ENCODE results near the gene RNF26.

Gene RNF26

DNA sequence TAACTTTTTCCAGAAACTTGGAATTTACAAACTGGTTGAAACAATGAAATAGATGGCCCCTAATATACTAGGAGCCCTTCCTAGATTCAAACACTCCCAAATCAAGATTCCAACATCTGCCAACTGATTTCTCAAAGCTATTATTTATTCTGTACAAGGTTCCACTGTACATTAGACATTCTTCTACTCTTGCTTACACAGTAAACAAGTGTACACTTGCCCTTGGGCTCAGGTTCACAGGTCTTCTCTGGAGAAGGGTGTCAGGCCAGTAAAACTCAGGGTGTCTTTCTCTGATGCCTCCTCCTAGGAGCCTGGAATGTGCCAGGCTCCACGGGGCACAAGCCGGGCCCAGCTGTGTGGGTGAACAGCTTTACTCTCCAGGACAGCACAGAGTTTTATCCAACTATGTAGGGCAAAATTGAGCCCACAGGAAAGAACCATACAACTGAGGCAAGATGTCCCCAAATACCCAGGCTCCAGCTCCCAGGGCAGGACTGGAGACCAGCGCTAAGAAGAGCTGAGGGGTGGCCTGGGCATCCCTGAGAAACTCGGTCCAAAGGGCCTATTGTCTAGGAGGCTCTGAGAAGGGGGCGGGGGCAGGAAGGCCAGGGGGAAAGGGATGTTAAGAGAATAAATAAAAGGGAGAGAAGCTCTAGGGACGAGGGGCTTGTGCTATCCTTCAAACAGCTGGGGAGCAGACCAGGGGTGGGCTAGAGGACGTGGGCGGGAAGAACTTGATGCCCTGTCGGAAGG, 20.9 kb downstream of the RNF26 start:
- no peak for DNase-seq (ENCODE audit: low read depth in 2 of 2)

GRCh38 chr11:119356349-119357031, 22.2 kb downstream of the RNF26 start:
- peak in 1 of 2 donors; percentile 50 for DNase-seq (ENCODE audit: low read depth in 2 of 2)

DNA sequence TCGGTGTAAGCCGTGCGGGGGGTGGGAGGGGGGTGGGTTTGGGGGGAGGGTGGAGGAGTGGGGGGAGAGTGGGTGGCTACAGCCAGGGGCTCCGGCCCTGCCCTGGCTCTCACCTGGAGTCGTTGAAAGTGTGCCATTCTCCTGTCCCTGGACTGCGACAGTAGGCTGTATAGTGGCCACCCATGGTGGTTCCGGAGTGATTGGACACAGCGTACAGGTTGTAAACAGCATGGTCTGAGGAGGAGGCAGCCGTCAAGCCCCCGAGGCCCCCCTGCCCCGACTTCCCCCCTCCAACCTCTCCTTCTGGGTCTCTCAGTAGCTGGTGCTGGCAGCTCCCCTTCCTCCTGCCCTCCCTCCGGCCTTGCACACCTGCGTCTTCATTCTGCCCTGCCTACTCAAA, 22.7 kb downstream of the RNF26 start:
- DNase-seq (ENCODE audit: low read depth in 2 of 2), result no peak

DNA sequence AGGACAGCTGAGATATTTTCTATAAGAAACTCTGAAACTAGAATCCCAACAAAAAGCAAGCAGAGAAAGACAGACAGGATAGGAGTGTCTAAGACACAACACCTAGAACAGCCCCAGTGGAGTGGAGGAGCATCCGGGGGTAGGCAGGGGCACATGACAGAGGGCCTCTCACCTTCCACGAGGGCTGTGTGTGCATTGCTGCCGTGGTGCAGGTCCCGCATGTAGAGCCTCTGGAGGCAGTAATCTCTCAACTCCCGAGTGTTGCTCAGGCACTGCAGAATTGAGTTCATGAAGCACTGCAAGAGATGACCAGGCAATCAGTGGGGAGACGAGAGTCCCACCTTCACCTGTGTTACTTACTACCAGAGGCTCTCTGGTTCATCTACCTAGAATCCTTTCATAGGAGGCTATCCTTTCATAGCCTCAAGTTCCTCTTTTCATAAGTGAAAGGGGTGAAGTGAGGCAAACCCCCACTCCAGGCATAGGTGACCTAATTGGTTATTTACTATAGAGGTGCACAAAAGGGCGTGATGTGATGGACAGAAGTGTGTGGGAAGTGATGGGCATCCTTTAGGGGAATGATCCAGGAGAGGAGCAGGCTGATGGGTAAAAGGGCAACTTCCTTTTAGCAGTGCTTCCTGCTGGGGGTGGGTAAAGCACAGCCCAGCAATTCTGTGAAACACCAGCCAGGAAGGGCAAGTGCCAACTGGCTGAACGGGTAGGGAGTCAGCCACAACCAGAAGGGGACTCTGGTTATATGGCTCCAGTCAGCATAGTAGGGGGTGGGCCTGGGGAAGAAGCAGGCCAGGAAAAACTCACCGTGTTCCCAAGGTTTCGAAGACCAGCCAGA, 25.3 kb downstream of the RNF26 start:
- DNase-seq (ENCODE audit: low read depth in 2 of 2), result no peak

DNA sequence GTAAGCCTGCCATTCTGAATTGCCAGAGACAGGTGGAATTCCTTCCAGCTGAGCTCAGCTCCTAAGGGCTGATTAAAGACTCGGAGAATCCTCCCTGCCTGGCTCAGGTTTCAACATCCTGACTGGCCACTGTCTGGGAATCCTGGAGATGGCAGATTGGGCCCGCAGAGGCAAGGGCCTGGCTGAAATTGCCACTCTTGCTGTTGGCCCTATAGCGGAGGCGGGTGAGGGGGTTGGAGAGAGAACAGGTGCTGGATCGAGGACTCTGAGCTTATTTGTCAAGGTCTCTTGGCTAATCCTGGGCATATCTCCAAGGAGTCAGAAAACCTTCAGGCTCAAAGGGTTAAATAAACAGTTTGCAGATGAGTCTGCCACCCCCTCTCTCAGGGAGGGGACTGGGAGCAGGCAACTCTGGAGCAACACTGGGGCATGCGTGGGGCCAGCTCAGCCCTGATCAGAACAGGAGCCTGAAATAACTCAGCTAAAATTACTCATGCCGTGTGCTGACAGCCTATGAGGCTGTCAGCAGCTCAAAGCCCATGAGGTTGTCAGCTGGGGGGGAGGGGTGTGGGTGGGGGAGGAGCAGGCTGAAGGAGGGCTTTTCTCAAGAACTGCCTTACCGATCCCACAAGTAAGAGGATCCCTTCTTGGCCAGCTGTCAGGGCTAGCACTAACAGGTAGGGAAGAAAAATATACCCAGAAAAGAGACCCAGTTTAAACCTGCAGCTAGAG, 26.9 kb downstream of the RNF26 start:
- no peak for DNase-seq (ENCODE audit: low read depth in 2 of 2)

- DNase-seq (ENCODE audit: low read depth in 2 of 2), result no peak
Measured at GRCh38 chr11:119361941-119362725, 27.8 kb downstream of the RNF26 start.

DNA sequence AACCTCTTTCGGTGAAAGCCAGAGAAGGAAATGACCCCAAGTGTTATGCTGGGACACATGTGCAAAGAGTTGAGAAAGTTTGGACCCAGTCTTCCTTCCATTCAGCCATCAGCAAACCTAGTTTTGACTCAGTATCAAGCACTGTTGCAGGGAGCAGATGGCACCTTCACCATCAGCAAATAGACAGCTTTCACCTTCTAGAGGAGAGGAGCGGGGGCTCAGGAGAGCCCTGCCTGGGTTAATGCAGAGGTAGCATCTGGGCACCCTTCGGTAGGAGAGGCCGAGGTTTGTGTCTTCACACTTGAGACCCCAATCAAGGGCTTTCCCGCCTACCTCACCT, 28.4 kb downstream of the RNF26 start:
- no peak for DNase-seq (ENCODE audit: low read depth in 2 of 2)

DNA sequence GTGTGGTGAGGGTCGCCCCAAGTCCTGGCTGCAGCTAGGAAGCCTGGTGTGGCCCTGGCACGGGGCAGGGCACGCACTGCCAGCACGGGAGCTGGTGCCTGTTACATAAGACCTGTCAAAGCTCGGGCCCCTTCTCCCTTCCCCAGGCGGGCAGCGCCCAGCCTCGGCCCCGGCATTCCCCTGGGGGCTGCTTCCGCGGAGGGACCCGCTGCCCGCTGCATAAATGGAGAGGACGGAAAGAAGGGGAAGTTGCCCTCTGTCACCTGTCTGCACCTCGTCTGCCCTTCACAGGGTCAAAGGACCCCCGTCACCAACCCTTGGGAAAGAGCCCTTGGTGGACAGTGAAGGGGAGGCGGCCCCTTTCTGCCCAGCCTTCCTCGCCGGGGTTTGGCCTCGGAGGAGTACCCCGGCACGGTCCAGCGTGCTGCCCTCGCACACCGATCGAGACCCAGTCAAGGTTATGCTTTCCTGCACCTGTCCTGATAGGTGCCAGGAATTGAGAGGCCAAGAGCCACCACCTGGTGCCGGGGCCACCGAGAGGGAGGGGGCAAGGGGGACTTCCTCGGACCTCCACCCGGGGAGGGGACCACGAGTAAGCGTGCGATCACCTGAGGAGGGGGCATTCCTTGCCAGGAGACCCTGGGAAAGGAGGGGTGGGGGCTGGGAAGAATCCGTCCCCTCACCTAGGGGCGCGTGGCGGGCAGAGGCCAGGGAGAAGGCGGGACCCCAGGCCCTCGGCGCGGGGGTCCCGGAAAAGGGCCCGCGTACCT, 28.9 kb downstream of the RNF26 start:
- DNase-seq (ENCODE audit: low read depth in 2 of 2), result no peak

DNA sequence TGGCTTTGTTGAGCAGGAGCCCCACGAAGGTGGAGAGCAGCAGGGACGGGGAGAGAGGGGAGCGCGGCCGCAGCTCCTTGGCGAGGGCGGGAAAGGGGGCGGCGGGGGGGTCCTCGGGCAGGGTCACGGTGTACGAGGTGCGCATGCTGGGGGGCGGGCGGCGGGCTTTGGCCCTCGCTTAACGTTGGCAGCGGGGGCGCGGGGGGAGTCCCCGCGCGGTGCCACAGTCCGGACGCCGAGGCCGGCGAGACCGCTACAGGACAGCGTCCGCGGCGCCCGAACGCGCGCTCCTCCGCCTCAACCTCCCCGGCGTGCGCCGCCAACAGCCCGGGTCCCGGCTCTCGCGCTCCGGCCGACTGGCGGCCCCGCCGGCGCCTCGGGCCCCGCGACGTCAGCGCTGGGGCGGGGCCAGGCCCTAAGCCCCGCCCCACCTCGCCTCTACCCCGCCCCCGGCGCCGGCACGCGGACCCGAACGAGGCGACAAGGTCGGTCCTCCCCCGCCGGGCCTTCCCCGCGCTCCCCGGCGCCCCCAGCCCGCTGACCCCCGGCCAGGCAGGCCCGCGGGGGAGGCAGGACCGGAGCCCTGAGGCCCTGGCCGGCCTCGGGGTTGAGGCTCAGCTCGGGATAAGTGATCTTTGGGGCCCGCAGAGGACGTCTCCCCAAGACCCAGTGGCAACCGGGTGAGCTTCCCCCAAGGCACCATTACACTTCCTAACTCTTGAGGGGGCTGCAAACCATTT, 29.7 kb downstream of the RNF26 start:
- peak in 1 of 2 donors; percentile 41 for DNase-seq (ENCODE audit: low read depth in 2 of 2)

GRCh38 chr11:119365071-119365591, 30.8 kb downstream of the RNF26 start:
- no peak for DNase-seq (ENCODE audit: low read depth in 2 of 2)

- DNase-seq (ENCODE audit: low read depth in 2 of 2), result no peak
Measured at GRCh38 chr11:119366690-119367620, 32.6 kb downstream of the RNF26 start.

DNA sequence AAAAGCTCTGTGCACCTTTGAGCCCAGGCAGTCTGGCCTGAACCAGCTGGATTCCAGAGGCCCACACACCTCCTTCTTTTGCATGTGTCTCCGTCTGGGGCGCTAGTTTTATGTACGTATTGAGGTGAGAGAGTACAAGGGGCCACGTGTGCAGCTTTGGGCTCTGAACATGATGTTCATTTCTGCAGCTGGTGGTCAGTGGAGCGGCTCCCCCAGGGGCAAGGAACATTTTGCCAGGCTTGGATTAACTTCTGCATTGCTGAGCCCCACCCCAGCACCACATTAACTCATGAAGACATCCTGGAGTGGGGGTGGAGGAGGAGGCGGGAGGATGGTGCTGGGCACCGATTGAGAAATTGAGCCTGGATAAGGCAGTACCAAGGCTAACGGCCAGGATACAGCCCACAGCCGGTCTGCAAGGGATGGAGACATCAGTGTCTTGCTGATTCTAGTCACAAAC, 33.4 kb downstream of the RNF26 start:
- no peak for DNase-seq (ENCODE audit: low read depth in 2 of 2)

DNA sequence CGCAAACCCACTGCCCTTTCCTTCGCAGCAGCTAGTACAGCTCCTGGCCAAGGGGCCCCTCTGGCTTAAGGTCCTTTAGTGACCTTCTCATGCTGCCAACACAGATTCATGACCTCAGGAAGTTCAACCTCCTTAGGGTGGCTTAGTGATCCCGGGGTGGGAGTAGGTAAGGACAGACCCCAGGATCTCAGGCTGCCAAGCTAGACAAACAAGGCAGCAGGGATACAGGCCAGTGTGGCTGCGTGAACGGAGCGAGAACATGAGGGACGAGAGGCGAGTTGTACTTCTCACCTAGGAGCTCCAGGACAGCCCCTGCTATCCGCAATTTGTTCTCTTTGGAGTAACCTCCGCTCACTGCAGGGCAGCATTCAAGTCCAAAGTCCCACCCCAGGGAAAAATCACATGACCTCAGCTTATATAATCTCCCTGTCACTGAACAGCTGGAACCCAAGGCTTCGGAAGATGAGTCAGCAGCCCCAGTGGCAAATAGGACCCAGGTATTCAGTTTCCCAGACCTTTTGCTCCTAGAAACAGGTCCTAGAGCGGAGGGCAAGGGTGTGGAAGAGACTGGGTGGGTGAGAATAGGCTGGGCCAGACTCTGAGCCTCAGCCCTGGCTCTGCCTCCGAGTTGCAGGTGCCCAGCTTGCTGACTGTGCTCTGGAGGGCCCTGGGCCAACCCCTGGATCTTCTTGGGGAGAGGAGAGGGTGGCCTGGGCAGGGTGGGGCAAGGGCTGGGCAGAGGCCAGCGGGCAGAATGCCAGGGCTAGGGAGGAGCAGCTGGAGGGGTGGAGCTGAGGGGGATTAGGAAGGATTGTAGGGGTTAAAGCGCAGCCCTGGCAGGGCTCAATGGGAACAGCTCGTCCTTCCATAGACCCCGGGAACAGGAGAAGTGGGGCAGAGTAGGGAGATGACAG, 34.1 kb downstream of the RNF26 start:
- no peak for DNase-seq (ENCODE audit: low read depth in 2 of 2)

- no peak for DNase-seq (ENCODE audit: low read depth in 2 of 2)
Measured at GRCh38 chr11:119369132-119369925, 35.0 kb downstream of the RNF26 start.

DNA sequence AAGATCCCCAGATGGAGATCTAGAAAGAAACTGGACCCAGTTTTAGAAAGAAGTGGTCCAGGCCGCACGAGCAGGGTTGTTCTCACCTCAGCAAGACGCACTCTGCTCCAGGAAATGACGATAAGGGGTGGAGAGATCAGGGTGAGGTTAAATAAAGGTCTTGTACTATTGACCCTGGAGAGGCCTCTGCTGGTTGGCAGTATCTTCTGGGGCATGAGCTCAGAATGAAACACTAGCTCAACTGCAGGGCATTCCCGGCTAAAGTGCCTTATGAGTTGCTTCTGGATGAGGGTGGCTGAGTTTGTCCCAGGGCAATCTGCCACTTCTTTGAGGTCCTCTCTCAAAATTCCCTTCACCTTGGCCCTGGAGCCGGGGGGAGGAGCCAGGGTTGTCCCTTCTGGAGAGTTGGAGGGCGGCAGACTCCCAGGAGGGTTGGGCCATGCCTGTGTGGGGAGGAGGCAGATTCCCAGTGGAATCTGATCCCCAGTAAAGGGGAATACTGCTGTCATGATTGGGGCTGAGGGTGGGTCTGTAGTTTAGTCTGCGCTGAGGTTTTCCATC, 36.2 kb downstream of the RNF26 start:
- no peak for DNase-seq (ENCODE audit: low read depth in 2 of 2)

- DNase-seq (ENCODE audit: low read depth in 2 of 2), result no peak
Measured at GRCh38 chr11:119371067-119371601, 36.8 kb downstream of the RNF26 start.
